Endodermal cell (in vitro differentiated cells): ENCODE measurements around the gene NAP1L1. TPM values are rescaled to one million over a fixed set of nuclear protein-coding genes. Genes with fewer than 3 reads are reported as not detected.

ENCODE experiments used
- DNase-seq: peaks from one replicate; pipeline ENCODE4 v3.0.0-alpha.2; 2017
- H3K27ac ChIP-seq: 2 replicates; pipeline ENCODE4 v1.5.1; 2013; ENCODE audit warnings: mild to moderate bottlenecking, low read depth, low read length, moderate library complexity
- H3K27me3 ChIP-seq: 2 replicates; pipeline ENCODE4 v1.6.1; 2013; ENCODE audit warnings: mild to moderate bottlenecking, low read length, moderate library complexity; ENCODE audit not compliant: insufficient read depth, control insufficient read depth, poor library complexity, severe bottlenecking
- H3K36me3 ChIP-seq: 2 replicates; pipeline ENCODE4 v1.7.0; 2013; ENCODE audit warnings: mild to moderate bottlenecking, low read length, moderate library complexity; ENCODE audit not compliant: control insufficient read depth, insufficient read depth
- H3K4me1 ChIP-seq: one replicate; pipeline ENCODE4 v1.7.0; 2013; ENCODE audit warnings: low read length; ENCODE audit not compliant: control insufficient read depth, insufficient read depth
- H3K4me3 ChIP-seq: 2 replicates; pipeline ENCODE4 v1.5.1; 2013; ENCODE audit warnings: mild to moderate bottlenecking, low read length, moderate library complexity
- H3K9ac ChIP-seq: 2 replicates; pipeline ENCODE4 v1.6.1; 2013; ENCODE audit warnings: mild to moderate bottlenecking, low read length, moderate library complexity; ENCODE audit not compliant: poor library complexity, severe bottlenecking; ENCODE audit errors: extremely low read depth
- H3K9me3 ChIP-seq: 2 replicates; pipeline ENCODE4 v1.6.1; 2013; ENCODE audit warnings: mild to moderate bottlenecking, low read length, moderate library complexity; ENCODE audit not compliant: control insufficient read depth
- H3K27ac Mint-ChIP-seq: 2 replicates; pipeline ENCODE4 v1.8.0; 2020; ENCODE audit warnings: mixed read lengths
- H3K27me3 Mint-ChIP-seq: 2 replicates; pipeline ENCODE4 v1.8.0; 2021; ENCODE audit warnings: mild to moderate bottlenecking, mixed read lengths; ENCODE audit not compliant: insufficient read depth
- H3K36me3 Mint-ChIP-seq: 2 replicates; pipeline ENCODE4 v1.8.0; 2020; ENCODE audit warnings: low read depth, mixed read lengths
- H3K4me1 Mint-ChIP-seq: 2 replicates; pipeline ENCODE4 v1.8.0; 2020; ENCODE audit warnings: mixed read lengths
- H3K4me3 Mint-ChIP-seq: 2 replicates; pipeline ENCODE4 v1.8.0; 2020; ENCODE audit warnings: mild to moderate bottlenecking, moderate library complexity, mixed read lengths
- H3K9me3 Mint-ChIP-seq: 2 replicates; pipeline ENCODE4 v1.8.0; 2020; ENCODE audit warnings: mild to moderate bottlenecking, mixed read lengths
- WGBS, 2 experiments: methylation state at CpG; one replicate each; pipeline versions ENCODE4 v1.1.5 to v1.1.7; 2013; ENCODE audit warnings: missing lambda C conversion rate in 2 of 2, mixed read lengths in 1 of 2; ENCODE audit not compliant: insufficient coverage in 1 of 2, insufficient read length in 1 of 2; 5-methylcytosine and 5-hydroxymethylcytosine counted together
- total RNA-seq, 2 donors: library from RNA; stranded (reverse); fragmentation: NEBNext Ultra II Directional in 1 of 2; extraction: Animal tissue kit (Norgen Biotek cat#: 25700) in 1 of 2; gene quantifications; 2 replicates in 1 of 2; 3 replicates in 1 of 2; pipeline ENCODE4 v1.2.1, GENCODE V29; 2021
- TF ChIP-seq, protein P1 (sequence below): fragments of 200-600 bp; sonication (generic); conservative IDR thresholded peaks from 2 replicates; pipeline ENCODE4 v1.5.0; 2021; ENCODE audit warnings: antibody characterized with exemption, mild to moderate bottlenecking

The NAP1L1 gene
- total RNA-seq, 2 donors from 2014 or later, result 711 to 829 TPM

DNA sequence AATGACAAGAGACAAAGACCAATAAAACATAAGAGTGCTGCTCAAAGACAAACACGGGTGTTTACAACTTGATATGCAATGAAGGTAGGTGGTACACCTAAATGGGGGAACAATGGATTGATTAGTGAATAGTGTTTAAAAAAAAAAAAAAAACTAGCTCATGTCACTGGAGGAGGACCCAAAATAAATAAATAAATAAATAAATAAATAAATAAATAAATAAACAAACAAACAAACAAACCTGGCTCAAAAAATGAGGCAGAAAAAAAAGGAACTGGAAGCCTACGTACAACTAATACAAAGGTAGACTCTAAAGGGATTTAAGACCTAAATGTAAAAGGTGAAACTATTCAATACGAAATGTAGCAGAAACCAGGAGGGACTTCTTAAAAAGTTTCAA lies 18.6 kb downstream of the NAP1L1 start:
- Histone ChIP-seq H3K4me3 (peak overlapping the region; percentile 32), H3K27me3 (no peaks in the 10 kb centered on the region), H3K9me3 (peaks cover 29% of the 10 kb centered on the region), H3K4me1 (peaks cover 3% of the 10 kb centered on the region), H3K36me3 (peaks cover 98% of the 10 kb centered on the region), H3K9ac (no peak overlapping the region), H3K27ac (no peak overlapping the region)
- 67 to 96% methylated on average over 1 to 3 of the region's 3 CpGs for WGBS, 2 experiments
- Mint-ChIP-seq H3K4me3 (no peak overlapping the region), H3K27ac (no peak overlapping the region), H3K36me3 (peaks cover 84% of the 10 kb centered on the region), H3K9me3 (peaks cover 12% of the 10 kb centered on the region), H3K27me3 (no peaks in the 10 kb centered on the region), H3K4me1 (peaks cover 4% of the 10 kb centered on the region)
- DNase-seq, result no peak
- TF ChIP-seq, protein P1, sequence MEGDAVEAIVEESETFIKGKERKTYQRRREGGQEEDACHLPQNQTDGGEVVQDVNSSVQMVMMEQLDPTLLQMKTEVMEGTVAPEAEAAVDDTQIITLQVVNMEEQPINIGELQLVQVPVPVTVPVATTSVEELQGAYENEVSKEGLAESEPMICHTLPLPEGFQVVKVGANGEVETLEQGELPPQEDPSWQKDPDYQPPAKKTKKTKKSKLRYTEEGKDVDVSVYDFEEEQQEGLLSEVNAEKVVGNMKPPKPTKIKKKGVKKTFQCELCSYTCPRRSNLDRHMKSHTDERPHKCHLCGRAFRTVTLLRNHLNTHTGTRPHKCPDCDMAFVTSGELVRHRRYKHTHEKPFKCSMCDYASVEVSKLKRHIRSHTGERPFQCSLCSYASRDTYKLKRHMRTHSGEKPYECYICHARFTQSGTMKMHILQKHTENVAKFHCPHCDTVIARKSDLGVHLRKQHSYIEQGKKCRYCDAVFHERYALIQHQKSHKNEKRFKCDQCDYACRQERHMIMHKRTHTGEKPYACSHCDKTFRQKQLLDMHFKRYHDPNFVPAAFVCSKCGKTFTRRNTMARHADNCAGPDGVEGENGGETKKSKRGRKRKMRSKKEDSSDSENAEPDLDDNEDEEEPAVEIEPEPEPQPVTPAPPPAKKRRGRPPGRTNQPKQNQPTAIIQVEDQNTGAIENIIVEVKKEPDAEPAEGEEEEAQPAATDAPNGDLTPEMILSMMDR, result no peak

DNA sequence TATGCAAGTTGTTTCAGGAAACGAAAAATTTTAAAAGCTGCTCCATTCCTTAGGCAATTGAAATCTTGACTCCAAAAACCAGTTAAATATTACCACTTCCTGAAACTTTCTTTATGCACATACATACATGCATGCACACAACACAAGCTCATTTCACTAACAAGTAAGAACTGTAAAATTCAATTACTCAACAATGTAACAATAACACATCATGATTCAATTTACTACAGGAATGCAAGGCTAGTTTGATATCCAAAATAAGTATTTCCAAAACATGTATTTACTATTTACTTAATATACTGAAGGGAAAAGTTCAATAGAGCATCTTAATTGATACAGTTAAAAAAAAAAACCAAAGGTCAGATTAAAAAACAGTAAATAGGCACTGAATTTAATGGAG lies 19.6 kb downstream of the NAP1L1 start:
- peaks cover 4% of the 10 kb centered on the region for H3K4me1 Mint-ChIP-seq
- no peak overlapping the region for H3K9ac ChIP-seq
- no peaks in the 10 kb centered on the region for H3K27me3 ChIP-seq
- WGBS, 2 experiments, result 97 to 100% methylated on average over 1 of the region's 1 CpG
- peaks cover 98% of the 10 kb centered on the region for H3K36me3 ChIP-seq
- no peaks in the 10 kb centered on the region for H3K27me3 Mint-ChIP-seq
- TF ChIP-seq, protein P1, result no peak
- DNase-seq, result no peak
- H3K4me1 ChIP-seq, result peaks cover 3% of the 10 kb centered on the region
- H3K4me3 Mint-ChIP-seq, result no peak overlapping the region
- H3K27ac ChIP-seq, result no peak overlapping the region
- H3K9me3 ChIP-seq, result peaks cover 29% of the 10 kb centered on the region
- H3K9me3 Mint-ChIP-seq, result peaks cover 12% of the 10 kb centered on the region
- peaks cover 84% of the 10 kb centered on the region for H3K36me3 Mint-ChIP-seq
- peak overlapping the region; percentile 32 for H3K4me3 ChIP-seq
- H3K27ac Mint-ChIP-seq, result no peak overlapping the region

DNA sequence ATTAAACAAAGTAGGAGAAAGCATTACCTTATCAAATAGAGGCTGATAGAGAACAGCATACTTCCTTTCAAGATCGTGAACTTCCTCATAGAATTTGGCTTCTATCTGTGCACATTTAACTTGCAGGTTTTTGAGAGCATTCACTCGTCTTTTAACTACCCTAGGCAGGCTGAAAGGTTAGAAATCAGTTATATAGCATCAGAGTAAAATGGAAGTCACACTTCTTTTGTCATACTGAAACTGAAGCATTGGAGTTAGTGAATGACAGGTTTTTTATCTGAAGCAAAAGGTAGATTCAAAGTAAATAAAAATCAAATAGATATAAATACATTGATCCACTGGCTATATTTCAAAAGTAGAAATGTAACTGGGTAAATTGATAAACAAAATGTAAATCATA lies 24.4 kb downstream of the NAP1L1 start:
- H3K27ac Mint-ChIP-seq, result no peak overlapping the region
- Histone ChIP-seq H3K9ac (no peak overlapping the region), H3K27me3 (no peaks in the 10 kb centered on the region), H3K4me3 (no peak overlapping the region), H3K4me1 (no peaks in the 10 kb centered on the region), H3K27ac (no peak overlapping the region), H3K36me3 (peaks cover 95% of the 10 kb centered on the region), H3K9me3 (peaks cover 7% of the 10 kb centered on the region)
- TF ChIP-seq, protein P1, result no peak
- no peak for DNase-seq
- peaks cover 79% of the 10 kb centered on the region for H3K36me3 Mint-ChIP-seq
- H3K9me3 Mint-ChIP-seq, result peaks cover 4% of the 10 kb centered on the region
- H3K27me3 Mint-ChIP-seq, result no peaks in the 10 kb centered on the region
- peaks cover 4% of the 10 kb centered on the region for H3K4me1 Mint-ChIP-seq
- no peak overlapping the region for H3K4me3 Mint-ChIP-seq
- WGBS, 2 experiments, result 69 to 80% methylated on average over 2 of the region's 2 CpGs
